Panc1 (cell line): ENCODE measurements around the gene HSD17B14. TPM values are rescaled to one million over a fixed set of nuclear protein-coding genes. Genes with fewer than 3 reads are reported as not detected.

Source experiments
- ATAC-seq: fragments of 200-7000 bp; cut with Tn5 transposase; 2 replicates; pipeline ENCODE4 v1.9.1; 2020; ENCODE audit warnings: mild to moderate bottlenecking, moderate library complexity
- BruUV-seq: library from RNA; stranded (reverse); fragments of 400-500 nt; replicated peaks from 2 replicates; lab custom pipeline; 2021; lab: Mats Ljungman, UMichigan
- CTCF ChIA-PET: fragments of 300-600 bp; sonication (Branson Sonifier 250); formaldehyde crosslinking; loops from one replicate; lab custom pipeline; 2022; ENCODE audit warnings: antibody characterized with exemption; lab: Charles Lee
- POLR2A ChIA-PET: fragments of 300-600 bp; sonication (Branson Sonifier 250); formaldehyde crosslinking; loops from one replicate; lab custom pipeline; 2022; ENCODE audit warnings: antibody characterized with exemption; lab: Charles Lee
- DNase-seq: peaks from one replicate; pipeline ENCODE4 v3.0.0-alpha.2; 2010; ENCODE audit warnings: low read depth, low spot score
- H3K27ac ChIP-seq: 2 replicates; pipeline ENCODE4 v1.5.1; 2011; ENCODE audit warnings: mild to moderate bottlenecking, low read length, inconsistent platforms
- H3K27me3 ChIP-seq: fragments of 200-500 bp; sonication (Bioruptor generic); 2 replicates; pipeline ENCODE4 v1.6.0; 2014; ENCODE audit warnings: low read length, inconsistent platforms; ENCODE audit not compliant: control insufficient read depth, insufficient read depth
- H3K36me3 ChIP-seq: fragments of 200-500 bp; sonication (Bioruptor generic); 2 replicates; pipeline ENCODE4 v1.5.1; 2014; ENCODE audit warnings: inconsistent platforms, mild to moderate bottlenecking, low read length, moderate library complexity; ENCODE audit not compliant: control insufficient read depth, insufficient read depth
- H3K4me1 ChIP-seq: 2 replicates; pipeline ENCODE4 v1.5.1; 2011; ENCODE audit warnings: inconsistent platforms, mild to moderate bottlenecking, low read length, moderate library complexity; ENCODE audit not compliant: control insufficient read depth, insufficient read depth
- H3K4me3 ChIP-seq, 2 experiments: 2 replicates each; pipeline ENCODE4 v1.5.1; 2011 to 2012; ENCODE audit warnings: low read depth in 2 of 2, low read length in 2 of 2, mild to moderate bottlenecking in 2 of 2, inconsistent platforms in 1 of 2, moderate library complexity in 1 of 2
- H3K9me3 ChIP-seq: fragments of 200-500 bp; sonication (Bioruptor generic); 2 replicates; pipeline ENCODE4 v1.5.1; 2014; ENCODE audit warnings: low read depth, mild to moderate bottlenecking, inconsistent platforms, low read length, moderate library complexity; ENCODE audit not compliant: control insufficient read depth, insufficient read depth
- CTCF ChIP-seq: fragments of 450-650 bp; IDR thresholded peaks from 2 replicates; pipeline ENCODE4 v1.5.1; 2017; ENCODE audit warnings: mild to moderate bottlenecking
- POLR2AphosphoS5 ChIP-seq: IDR thresholded peaks from 2 replicates; pipeline ENCODE4 v1.6.1; 2012; ENCODE audit warnings: mild to moderate bottlenecking, low read depth, low read length, moderate library complexity
- REST ChIP-seq, 2 experiments: IDR thresholded peaks; 2 replicates each; pipeline ENCODE4 v1.6.1; 2011 to 2012; ENCODE audit warnings: low read depth in 2 of 2, control low read depth in 1 of 2, low read length in 1 of 2, mild to moderate bottlenecking in 1 of 2, moderate library complexity in 1 of 2; ENCODE audit not compliant: insufficient read depth in 1 of 2
- SIN3A ChIP-seq: IDR thresholded peaks from 2 replicates; pipeline ENCODE4 v1.6.1; 2012; ENCODE audit warnings: low read depth, mild to moderate bottlenecking, low read length, moderate library complexity, borderline replicate concordance; ENCODE audit not compliant: insufficient read depth
- TCF7L2 ChIP-seq: IDR thresholded peaks from 2 replicates; pipeline ENCODE4 v1.6.1; 2011; ENCODE audit warnings: mild to moderate bottlenecking, low read depth, low read length, inconsistent platforms
- in situ Hi-C: cut with HindIII; loops from 2 replicates; pipeline ENCODE4 v1.10.0; 2016; ENCODE audit warnings: low sequenced_read_pairs, low pct_unique_long_range_greater_than_20kb
- intact Hi-C: fragments of 100-400 bp; cut with micrococcal nuclease; formaldehyde crosslinking; loops from one replicate; pipeline ENCODE4 v1.10.0; 2022; ENCODE audit not compliant: unreplicated experiment
- total RNA-seq: library from RNA; stranded (reverse); gene quantifications from one replicate; pipeline ENCODE4 v1.2.1, GENCODE V29; 2021; ENCODE audit not compliant: unreplicated experiment

The HSD17B14 gene
- total RNA-seq, 1 experiment from 2014 or later, result 20.8 TPM

- CTCF ChIA-PET, result no interaction called here
- H3K27ac ChIP-seq, result no peak overlapping the region
- no peaks in the 10 kb centered on the region for H3K27me3 ChIP-seq
- BruUV-seq, result no TSS peak
- ATAC-seq (no peak), DNase-seq (no peak)
- POLR2A ChIA-PET, result no interaction called here
- H3K4me1 ChIP-seq, result no peaks in the 10 kb centered on the region; the same call in 1 of the 2 replicates
- in situ Hi-C loops (no loop called here), intact Hi-C loops (no loop called here)
- no peaks in the 10 kb centered on the region for H3K9me3 ChIP-seq
- TF ChIP-seq POLR2AphosphoS5, result no peak
- no peak for TF ChIP-seq CTCF
- TF ChIP-seq SIN3A, result no peak
- H3K4me3 ChIP-seq, result no peak overlapping the region
- H3K36me3 ChIP-seq, result no peaks in the 10 kb centered on the region
Observed at GRCh38 chr19:48841047-48841446, 4.8 kb upstream of the HSD17B14 start.

GRCh38 chr19:48837687-48838086, 1.4 kb upstream of the HSD17B14 start:
- Histone ChIP-seq H3K4me3 (no peak overlapping the region; a peak in 2 of 4 replicates), H3K4me1 (no peaks in the 10 kb centered on the region; the same call in 1 of the 2 replicates), H3K9me3 (no peaks in the 10 kb centered on the region), H3K27me3 (no peaks in the 10 kb centered on the region), H3K36me3 (no peaks in the 10 kb centered on the region), H3K27ac (no peak overlapping the region)
- intact Hi-C loops, result loop anchor here (2.0 kb wide), 1 partner anchor 49 kb away; no protein-coding TSS in a partner anchor
- ChIA-PET POLR2A (no interaction called here), CTCF (no interaction called here)
- TF ChIP-seq POLR2AphosphoS5 (no peak), REST (IDR thresholded peaks at IDR 0.05; ENCODE audit: insufficient read depth in 1 of 2, low read depth in 2 of 2, low read length in 1 of 2) (no peak), TCF7L2 (no peak), CTCF (no peak), SIN3A (no peak)
- BruUV-seq, result no TSS peak
- in situ Hi-C loops, result no loop called here
- no peak for ATAC-seq
- DNase-seq, result no peak
